DMS79 treated with DMSO at 0.1 percent for 48 hours (cell line): ENCODE results near the gene ASH1L.
"Not testable (repeated sequence)": the region's sequence is repeated elsewhere in the genome, so short reads cannot be mapped to it uniquely, and the experiment has no call there.

Source experiments
- DNase-seq: peaks from one replicate; lab custom pipeline; 2025; lab: John Stamatoyannopoulos, UW

Gene ASH1L

DNA sequence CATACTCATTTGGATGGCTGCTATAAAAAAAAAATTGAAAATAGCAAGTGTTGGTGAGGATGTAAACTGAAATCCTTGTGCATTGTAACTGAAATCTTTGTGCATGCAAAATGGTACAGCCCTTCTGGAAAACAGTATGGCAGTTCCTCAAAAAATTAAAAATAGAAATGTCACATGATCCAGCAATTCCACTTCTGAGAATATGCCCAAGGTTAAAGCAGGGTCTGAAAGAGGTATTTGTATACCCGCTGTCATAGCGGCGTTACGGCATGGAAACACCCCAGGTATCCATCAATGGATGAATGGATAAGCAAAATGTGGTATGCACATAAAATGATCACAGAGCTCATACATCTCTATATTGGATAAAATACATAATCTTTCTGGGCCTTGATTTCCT, 125.2 kb downstream of the ASH1L start:
- no peak for DNase-seq

- not testable (repeated sequence) for DNase-seq
Measured at GRCh38 chr1:155433831-155434389, 128.7 kb downstream of the ASH1L start.

DNA sequence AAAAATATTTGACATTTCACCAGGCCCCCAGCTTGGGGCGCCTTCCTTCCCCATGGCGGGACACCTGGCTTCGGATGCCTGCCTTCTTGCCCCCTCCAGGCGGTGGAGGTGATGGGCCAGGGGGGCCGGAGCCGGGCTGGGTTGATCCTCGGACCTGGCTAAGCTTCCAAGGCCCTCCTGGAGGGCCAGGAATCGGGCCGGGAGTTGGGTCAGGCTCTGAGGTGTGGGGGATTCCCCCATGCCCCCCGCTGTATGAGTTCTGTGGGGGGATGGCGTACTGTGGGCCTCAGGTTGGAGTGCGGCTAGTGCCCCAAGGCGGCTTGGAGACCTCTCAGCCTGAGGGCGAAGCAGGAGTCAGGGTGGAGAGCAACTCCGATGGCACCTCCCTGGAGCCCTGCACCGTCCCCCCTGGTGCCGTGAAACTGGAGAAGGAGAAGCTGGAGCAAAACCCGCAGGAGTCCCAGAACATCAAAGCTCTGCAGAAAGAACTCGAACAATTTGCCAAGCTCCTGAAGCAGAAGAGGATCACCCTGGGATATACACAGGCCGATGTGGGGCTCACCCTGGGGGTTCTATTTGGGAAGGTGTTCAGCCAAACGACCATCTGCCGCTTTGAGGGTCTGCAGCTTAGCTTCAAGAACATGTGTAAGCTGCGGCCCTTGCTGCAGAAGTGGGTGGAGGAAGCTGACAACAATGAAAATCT, 129.3 kb downstream of the ASH1L start:
- not testable (repeated sequence) for DNase-seq

GRCh38 chr1:155424091-155424490, 138.5 kb downstream of the ASH1L start:
- DNase-seq, result peak; percentile 2

GRCh38 chr1:155420788-155421187, 141.8 kb downstream of the ASH1L start:
- DNase-seq, result no peak

GRCh38 chr1:155411840-155412239, 150.8 kb downstream of the ASH1L start:
- not testable (repeated sequence) for DNase-seq

GRCh38 chr1:155410931-155411330, 151.7 kb downstream of the ASH1L start:
- DNase-seq, result no peak

DNA sequence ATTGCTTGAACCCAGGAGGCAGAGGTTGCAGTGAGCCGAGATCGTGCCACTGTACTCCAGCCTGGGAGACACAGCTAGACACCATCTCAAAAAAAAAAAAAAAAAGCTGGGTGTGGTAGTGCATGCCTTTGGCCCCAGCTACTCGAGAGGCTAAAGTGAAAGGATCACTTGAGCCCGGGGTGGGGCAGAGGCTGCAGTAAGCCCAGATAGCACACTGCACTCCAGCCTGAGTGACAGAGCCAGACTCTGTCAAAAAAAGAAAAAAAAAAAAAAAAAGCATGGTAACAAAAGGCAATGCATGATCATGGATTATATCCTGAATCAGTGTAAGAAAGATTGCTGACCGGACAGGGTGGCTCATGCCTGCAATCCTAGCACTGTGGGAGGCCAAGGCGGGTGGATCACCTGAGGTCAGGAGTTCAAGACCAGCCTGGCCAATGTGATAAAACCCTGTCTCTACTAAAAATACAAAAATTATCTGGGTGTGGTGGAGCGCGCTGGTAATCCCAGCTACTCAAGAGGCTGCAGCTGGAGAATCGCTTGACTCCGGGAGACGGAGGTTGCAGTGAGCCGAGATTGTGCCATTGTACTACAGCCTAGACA, 165.6 kb downstream of the ASH1L start:
- no peak for DNase-seq

DNA sequence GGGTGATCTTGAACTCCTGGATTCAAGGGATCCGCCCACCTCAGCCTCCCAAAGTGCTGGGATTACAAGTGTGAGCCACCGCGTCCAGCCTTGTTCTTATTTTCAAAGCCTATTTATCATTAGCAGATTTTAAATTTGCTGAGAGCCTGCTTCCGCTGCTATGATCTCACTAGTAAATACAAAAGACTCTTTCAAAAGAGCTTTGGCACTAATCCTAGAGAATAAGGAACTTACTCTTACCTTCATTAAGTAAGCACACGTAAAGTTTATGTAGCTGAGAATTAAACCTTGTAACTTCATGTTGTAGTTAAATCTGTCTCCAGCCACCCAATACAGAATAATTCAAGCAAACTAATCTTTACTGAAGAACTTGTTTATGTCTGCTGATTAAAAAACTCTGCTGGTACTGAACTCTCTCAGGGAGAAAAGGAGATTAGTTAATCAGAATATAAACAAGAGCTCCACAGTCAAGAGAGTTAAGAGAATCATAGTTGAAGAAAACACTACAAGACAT, 169.6 kb downstream of the ASH1L start:
- no peak for DNase-seq

DNA sequence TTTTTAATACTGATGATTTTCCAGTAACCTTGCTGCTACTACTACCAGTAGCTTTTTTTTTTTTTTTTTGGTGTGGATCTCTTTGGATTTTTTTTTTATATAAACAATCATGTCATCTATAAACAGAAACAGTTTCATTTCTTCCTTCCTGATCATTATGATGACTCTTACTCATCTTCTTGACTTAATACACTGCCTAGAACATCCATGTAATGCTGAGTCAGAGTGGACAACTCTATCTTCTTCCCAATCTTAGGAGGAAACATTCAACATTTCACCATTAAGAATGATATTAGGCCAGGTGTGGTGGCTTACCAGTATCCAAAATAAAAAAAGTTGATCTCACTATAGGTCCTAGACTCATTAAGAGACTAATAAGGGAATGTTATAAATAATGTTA, 172.8 kb downstream of the ASH1L start:
- DNase-seq, result no peak

DNA sequence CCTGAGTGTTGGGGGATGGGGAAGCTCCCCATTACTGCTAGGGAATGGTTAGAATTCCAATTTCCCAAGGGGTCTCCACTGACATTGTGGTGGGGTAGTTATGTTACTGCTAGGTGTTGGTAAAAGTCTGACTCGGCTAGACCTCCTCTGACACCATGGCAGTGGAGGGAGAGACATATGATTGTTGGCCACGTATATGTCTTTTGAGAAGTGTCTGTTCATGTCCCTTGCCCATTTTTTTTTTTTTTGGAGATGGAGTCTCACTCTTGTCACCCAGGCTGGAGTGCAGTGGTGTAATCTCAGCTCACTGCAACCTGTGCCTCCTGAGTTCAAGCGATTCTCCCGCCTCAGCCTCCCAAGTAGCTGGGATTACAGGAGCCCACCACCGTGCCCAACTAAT, 176.8 kb downstream of the ASH1L start:
- not testable (repeated sequence) for DNase-seq

DNA sequence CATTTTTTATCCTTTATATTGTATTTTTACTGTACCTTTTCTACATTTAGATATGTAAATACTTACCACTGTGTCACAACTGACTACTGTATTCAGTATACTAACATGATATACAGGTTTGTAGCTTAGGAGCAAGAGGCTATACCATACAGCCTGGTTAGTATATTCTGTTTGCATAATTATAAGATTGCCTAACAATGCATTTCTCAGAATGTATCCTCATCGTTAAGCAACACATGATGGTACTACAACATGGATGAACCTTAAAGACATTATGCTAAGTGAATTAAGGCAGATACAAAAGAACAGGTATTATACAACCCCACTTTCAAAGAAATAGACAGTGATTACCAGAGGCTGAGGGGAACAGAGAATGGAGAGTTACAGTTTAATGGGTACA, 179.2 kb downstream of the ASH1L start:
- DNase-seq, result no peak

DNA sequence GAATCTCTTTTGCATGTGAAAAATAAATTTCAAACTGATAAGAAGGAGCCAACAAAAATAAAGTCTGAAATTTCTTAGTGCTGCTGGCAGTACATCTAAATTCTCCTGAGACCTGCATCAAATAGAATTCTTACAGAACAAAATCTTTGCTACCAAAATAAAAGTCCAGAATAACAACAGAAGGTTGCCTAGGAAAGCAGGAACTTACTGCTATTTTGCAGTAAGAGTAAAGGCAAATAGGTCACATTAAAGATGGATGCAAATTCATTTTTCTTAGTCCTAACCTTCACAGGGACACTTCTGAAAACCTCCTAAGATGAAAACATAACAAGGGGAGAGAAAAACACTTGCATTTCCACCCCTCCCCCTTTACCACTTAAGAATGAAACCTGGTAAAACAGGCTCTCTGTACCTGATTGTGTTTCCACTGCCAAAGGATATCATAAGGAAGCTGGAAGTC, 182.9 kb downstream of the ASH1L start:
- peak; percentile 41 for DNase-seq

- DNase-seq, result no peak
Measured at GRCh38 chr1:155379180-155379579, 183.4 kb downstream of the ASH1L start.

GRCh38 chr1:155360051-155360450, 202.6 kb downstream of the ASH1L start:
- DNase-seq, result no peak

DNA sequence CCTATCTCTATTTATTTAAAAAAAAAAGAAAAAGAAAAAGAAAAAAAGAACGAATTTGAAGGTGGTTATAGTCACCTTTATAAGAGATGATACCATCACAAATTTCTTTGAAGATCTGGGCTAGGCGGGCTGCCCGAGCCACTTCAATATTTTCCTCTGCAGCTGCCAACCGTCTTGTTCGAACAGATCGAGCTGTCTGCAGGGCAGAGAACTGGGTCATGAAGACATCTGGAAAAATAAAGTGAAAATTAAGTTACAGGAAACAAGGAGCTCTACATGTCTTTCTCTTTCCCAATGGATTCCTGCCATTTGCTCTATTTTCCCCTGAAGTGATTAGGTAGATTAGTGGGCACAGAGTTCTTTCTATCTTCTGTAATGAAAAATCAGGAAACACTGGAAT, 210.0 kb downstream of the ASH1L start:
- no peak for DNase-seq

GRCh38 chr1:155342842-155343241, 219.8 kb downstream of the ASH1L start:
- no peak for DNase-seq

GRCh38 chr1:155339515-155340097, 223.0 kb downstream of the ASH1L start:
- no peak for DNase-seq

DNA sequence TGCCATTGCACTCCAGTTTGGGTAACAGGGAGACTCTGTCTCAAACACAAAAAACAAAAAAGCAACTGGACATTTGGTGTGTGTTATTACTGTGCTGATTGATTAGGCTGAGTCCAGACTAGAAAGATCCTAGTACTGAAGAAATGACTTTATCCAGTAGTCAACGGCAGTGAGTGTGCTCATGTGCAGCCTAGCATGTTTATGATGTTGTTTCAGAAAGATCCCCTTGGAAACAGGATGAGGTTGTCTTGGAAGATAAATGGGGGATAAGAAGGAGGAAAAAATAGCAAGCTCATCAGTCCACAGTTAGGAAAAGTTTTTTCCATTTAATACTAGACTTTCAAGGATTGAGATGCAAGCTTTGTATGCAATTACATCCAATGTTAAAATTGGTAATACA, 227.6 kb downstream of the ASH1L start:
- DNase-seq, result no peak

DNA sequence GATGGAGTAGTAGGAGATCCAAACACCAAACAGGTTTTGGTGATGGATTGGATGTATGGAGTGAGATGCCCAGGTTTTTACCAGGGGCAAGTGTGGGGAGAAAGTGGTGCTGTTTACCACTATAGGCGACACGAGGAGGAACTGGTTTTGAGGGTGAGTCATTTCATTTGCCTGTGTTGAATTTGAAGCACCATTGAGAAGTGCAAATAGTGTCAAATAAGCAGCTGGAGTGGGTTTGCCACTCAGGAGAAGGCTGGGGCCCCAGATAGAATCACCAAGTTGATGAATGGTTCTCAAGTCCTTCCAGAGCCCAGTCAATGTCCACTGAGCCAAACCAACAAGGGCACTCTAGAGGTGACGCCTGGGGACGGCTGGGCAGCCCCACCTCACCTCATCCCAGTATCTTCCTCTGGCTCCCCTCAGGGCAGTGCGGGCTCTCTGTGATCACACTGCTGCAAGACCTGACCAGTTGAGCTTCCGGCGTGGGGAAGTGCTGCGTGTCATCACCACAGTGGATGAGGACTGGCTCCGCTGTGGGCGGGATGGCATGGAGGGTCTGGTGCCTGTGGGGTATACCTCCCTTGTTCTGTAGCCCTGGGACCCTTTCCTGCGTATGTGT, 232.5 kb downstream of the ASH1L start:
- DNase-seq, result peak; percentile 42

- not testable (repeated sequence) for DNase-seq
Measured at GRCh38 chr1:155328856-155329255, 233.7 kb downstream of the ASH1L start.

- no peak for DNase-seq
Measured at GRCh38 chr1:155327981-155328380, 234.6 kb downstream of the ASH1L start.
